Smooth muscle cell (in vitro differentiated cells): Measurements from ENCODE around the gene CDH24. TPM values are rescaled to one million over a fixed set of nuclear protein-coding genes. Genes with fewer than 3 reads are reported as not detected.

Experiments used
- DNase-seq: peaks from one replicate; lab custom pipeline; 2025; ENCODE audit not compliant: unreplicated experiment; lab: John Stamatoyannopoulos, UW
- H2AFZ ChIP-seq: fragments of 200-600 bp; sonication (generic); 2 replicates; pipeline ENCODE4 v1.6.0; 2016; ENCODE audit warnings: antibody characterized with exemption, low read depth, mild to moderate bottlenecking
- H3F3A ChIP-seq: fragments of 200-600 bp; sonication (generic); 2 replicates; pipeline ENCODE4 v1.6.0; 2017; ENCODE audit warnings: antibody characterized with exemption, low read depth
- H3K27ac ChIP-seq: fragments of 200-600 bp; sonication (generic); 2 replicates; pipeline ENCODE4 v1.5.1; 2016; ENCODE audit warnings: low read depth, mild to moderate bottlenecking
- H3K27me3 ChIP-seq: fragments of 200-600 bp; sonication (generic); 2 replicates; pipeline ENCODE4 v1.6.1; 2016; ENCODE audit warnings: low read depth, mild to moderate bottlenecking
- H3K36me3 ChIP-seq: fragments of 200-600 bp; sonication (generic); 2 replicates; pipeline ENCODE4 v1.5.1; 2016; ENCODE audit warnings: low read depth
- H3K4me1 ChIP-seq: fragments of 200-600 bp; sonication (generic); 2 replicates; pipeline ENCODE4 v1.5.1; 2016; ENCODE audit warnings: low read depth
- H3K4me2 ChIP-seq: fragments of 200-600 bp; sonication (generic); 2 replicates; pipeline ENCODE4 v1.6.0; 2016; ENCODE audit warnings: mild to moderate bottlenecking
- H3K4me3 ChIP-seq: fragments of 200-600 bp; sonication (generic); 2 replicates; pipeline ENCODE4 v1.5.1; 2016; ENCODE audit warnings: mild to moderate bottlenecking
- H3K79me2 ChIP-seq: fragments of 200-600 bp; sonication (generic); 2 replicates; pipeline ENCODE4 v1.6.0; 2016; ENCODE audit warnings: low read depth, mild to moderate bottlenecking
- H3K9ac ChIP-seq: fragments of 200-600 bp; sonication (generic); 2 replicates; pipeline ENCODE4 v1.6.0; 2016; ENCODE audit warnings: low read depth
- H3K9me3 ChIP-seq: fragments of 200-600 bp; sonication (generic); replicated peaks from 2 replicates; pipeline ENCODE4 v1.5.1; 2016; ENCODE audit warnings: low read depth
- H4K20me1 ChIP-seq: fragments of 200-600 bp; sonication (generic); 2 replicates; pipeline ENCODE4 v1.6.0; 2016; ENCODE audit warnings: low read depth
- WGBS: methylation state at CpG from one replicate; pipeline ENCODE4 v1.1.7; 2016; ENCODE audit warnings: low lambda C conversion rate; 5-methylcytosine and 5-hydroxymethylcytosine counted together
- polyA plus RNA-seq: library from polyadenylated mRNA; unstranded; fragments of >200 nt; fragmentation: Nextera tagmentation; extraction: Ambion mirVana; gene quantifications from 2 replicates; pipeline ENCODE4 v1.2.1, GENCODE V29; 2016
- total RNA-seq: library from RNA; depleted of rRNA; stranded (reverse); fragments of >200 nt; gene quantifications from 2 replicates; pipeline ENCODE4 v1.2.3, GENCODE V29; 2014
- TF ChIP-seq, protein P1 (sequence below): fragments of 200-600 bp; sonication (generic); IDR thresholded peaks from 2 replicates; pipeline ENCODE4 v1.5.1; 2017; ENCODE audit warnings: borderline replicate concordance, mild to moderate bottlenecking, antibody characterized with exemption; ENCODE audit not compliant: insufficient read depth, poor library complexity, severe bottlenecking

CDH24 gene
- total and polyA plus RNA-seq, 2 experiments from 2014 or later, result 5.5 to 6.9 TPM

DNA sequence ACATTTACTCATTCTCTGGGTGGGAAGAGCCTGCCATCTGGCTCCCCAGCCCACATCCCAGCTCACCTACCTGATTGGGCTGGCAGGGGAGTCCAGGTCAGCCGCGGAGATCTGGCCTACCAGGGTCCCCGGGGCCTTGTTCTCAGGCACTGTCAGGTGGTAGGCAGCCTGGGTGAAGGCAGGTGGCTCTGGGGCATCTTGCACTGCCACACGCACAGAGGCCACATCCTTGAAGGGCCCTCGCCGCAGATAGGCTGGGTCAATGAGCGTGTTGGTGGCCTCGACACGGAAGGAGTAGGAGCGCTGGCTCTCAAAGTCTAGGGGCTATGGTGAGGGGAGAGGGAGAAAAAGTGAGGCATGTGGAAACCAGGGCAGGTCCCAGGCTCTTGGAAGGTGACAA, 3.9 kb downstream of the CDH24 start:
- H3F3A ChIP-seq, result peaks cover 3% of the 10 kb centered on the region
- H3K27me3 ChIP-seq, result no peaks in the 10 kb centered on the region
- 97% methylated on average over 10 of the region's 10 CpGs for WGBS
- DNase-seq, result no peak
- H3K79me2 ChIP-seq, result no peaks in the 10 kb centered on the region
- H3K36me3 ChIP-seq, result no peaks in the 10 kb centered on the region
- H3K9me3 ChIP-seq, result no peaks in the 10 kb centered on the region
- H3K4me3 ChIP-seq, result no peak overlapping the region
- H3K27ac ChIP-seq, result no peak overlapping the region
- H2AFZ ChIP-seq, result no peak overlapping the region
- peaks cover 5% of the 10 kb centered on the region for H3K4me1 ChIP-seq
- H4K20me1 ChIP-seq, result no peaks in the 10 kb centered on the region
- H3K9ac ChIP-seq, result no peak overlapping the region
- TF ChIP-seq, protein P1, sequence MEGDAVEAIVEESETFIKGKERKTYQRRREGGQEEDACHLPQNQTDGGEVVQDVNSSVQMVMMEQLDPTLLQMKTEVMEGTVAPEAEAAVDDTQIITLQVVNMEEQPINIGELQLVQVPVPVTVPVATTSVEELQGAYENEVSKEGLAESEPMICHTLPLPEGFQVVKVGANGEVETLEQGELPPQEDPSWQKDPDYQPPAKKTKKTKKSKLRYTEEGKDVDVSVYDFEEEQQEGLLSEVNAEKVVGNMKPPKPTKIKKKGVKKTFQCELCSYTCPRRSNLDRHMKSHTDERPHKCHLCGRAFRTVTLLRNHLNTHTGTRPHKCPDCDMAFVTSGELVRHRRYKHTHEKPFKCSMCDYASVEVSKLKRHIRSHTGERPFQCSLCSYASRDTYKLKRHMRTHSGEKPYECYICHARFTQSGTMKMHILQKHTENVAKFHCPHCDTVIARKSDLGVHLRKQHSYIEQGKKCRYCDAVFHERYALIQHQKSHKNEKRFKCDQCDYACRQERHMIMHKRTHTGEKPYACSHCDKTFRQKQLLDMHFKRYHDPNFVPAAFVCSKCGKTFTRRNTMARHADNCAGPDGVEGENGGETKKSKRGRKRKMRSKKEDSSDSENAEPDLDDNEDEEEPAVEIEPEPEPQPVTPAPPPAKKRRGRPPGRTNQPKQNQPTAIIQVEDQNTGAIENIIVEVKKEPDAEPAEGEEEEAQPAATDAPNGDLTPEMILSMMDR, result no peak
- H3K4me2 ChIP-seq, result no peak overlapping the region

DNA sequence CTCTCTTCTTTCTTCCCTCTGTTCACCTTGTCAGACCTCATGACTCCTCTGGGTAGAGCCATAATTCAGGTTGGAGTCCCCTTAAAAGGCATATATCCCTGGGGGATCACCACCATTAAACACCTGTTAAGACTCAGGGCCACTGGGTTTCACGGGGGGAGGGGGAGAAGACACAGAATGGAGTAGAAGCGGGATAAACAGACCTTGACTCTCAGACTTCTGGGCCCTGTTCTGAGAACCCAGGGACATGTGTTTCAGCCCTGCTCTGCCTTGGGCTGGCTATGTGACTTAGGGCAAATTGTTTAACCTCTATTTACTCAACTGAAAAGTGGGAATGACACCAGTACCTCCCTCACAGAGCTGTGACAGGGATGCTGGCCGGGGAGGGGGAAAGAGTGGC, 4.6 kb downstream of the CDH24 start:
- Histone ChIP-seq H3K4me2 (no peak overlapping the region), H3K9me3 (no peaks in the 10 kb centered on the region), H3F3A (no peaks in the 10 kb centered on the region), H3K27ac (no peak overlapping the region), H3K27me3 (no peaks in the 10 kb centered on the region), H3K36me3 (no peaks in the 10 kb centered on the region), H4K20me1 (no peaks in the 10 kb centered on the region), H3K79me2 (no peaks in the 10 kb centered on the region), H3K9ac (no peak overlapping the region), H3K4me3 (no peak overlapping the region), H2AFZ (no peak overlapping the region), H3K4me1 (peaks cover 5% of the 10 kb centered on the region)
- TF ChIP-seq, protein P1, result no peak
- DNase-seq, result no peak
- 89% methylated on average over 3 of the region's 3 CpGs for WGBS

DNA sequence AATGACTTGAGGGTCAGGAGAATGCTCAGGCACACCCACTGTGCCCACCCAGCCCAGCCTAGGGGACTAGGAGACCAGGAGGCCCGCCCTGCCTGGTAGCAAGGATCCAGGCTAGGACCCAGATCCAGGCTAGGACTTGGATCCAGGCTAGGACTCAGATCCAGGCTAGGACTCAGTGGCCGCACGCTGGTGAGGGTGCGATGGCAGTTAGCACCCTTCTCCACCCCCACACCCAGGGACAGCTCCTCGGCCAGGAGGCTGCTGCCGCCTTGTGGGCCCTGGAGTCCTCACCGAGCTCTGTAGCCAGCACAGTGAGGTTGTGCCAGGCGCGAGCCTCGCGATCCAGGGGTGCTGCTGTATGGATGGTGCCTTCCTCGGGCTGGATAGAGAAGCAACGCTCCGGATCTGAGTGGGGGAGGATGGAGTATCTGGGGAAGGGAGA, 5.1 kb downstream of the CDH24 start:
- no peaks in the 10 kb centered on the region for H3K27me3 ChIP-seq
- WGBS, result 82% methylated on average over 14 of the region's 14 CpGs
- H3K9me3 ChIP-seq, result no peaks in the 10 kb centered on the region
- no peaks in the 10 kb centered on the region for H4K20me1 ChIP-seq
- no peaks in the 10 kb centered on the region for H3F3A ChIP-seq
- no peak for DNase-seq
- H3K27ac ChIP-seq, result no peak overlapping the region
- H3K4me1 ChIP-seq, result peaks cover 5% of the 10 kb centered on the region
- H3K9ac ChIP-seq, result no peak overlapping the region
- no peak overlapping the region for H2AFZ ChIP-seq
- TF ChIP-seq, protein P1, result no peak
- no peaks in the 10 kb centered on the region for H3K79me2 ChIP-seq
- H3K4me2 ChIP-seq, result no peak overlapping the region
- H3K4me3 ChIP-seq, result no peak overlapping the region
- H3K36me3 ChIP-seq, result no peaks in the 10 kb centered on the region
